Spleen (tissue), 11 donors: ENCODE data around the gene P2RX7. TPM values are rescaled to one million over a fixed set of nuclear protein-coding genes. Genes with fewer than 3 reads are reported as not detected.
A peak's percentile ranks its signal among the peaks of the same experiment; 100 is the strongest.

ENCODE experiments used
- DNase-seq: peaks from one replicate; pipeline ENCODE4 v3.0.0-alpha.2; 2020
- H3K27ac ChIP-seq, 8 donors: fragments of 200-600 bp; sonication (generic) in 7 of 8; 1 replicate in 4 of 8; 2 replicates in 4 of 8; pipeline versions ENCODE4 v1.5.0 to v1.8.0; 2016 to 2021; ENCODE audit warnings: inconsistent platforms in 4 of 8, mild to moderate bottlenecking in 4 of 8, moderate library complexity in 1 of 8
- H3K27me3 ChIP-seq, 7 donors: fragments of 200-600 bp; sonication (generic) in 6 of 7; replicated peaks in 1 of 7; 1 replicate in 4 of 7; 2 replicates in 3 of 7; pipeline versions ENCODE4 v1.5.0 to v1.8.0; 2016 to 2021; ENCODE audit warnings: inconsistent platforms in 3 of 7, mild to moderate bottlenecking in 1 of 7
- H3K36me3 ChIP-seq, 6 donors: fragments of 200-600 bp; sonication (generic) in 5 of 6; 1 replicate in 4 of 6; 2 replicates in 2 of 6; pipeline versions ENCODE4 v1.5.0 to v1.8.0; 2016 to 2021; ENCODE audit warnings: inconsistent platforms in 2 of 6
- H3K4me1 ChIP-seq, 6 donors: fragments of 200-600 bp; sonication (generic) in 5 of 6; 1 replicate in 3 of 6; 2 replicates in 3 of 6; pipeline versions ENCODE4 v1.5.0 to v1.8.0; 2016 to 2021; ENCODE audit warnings: inconsistent platforms in 3 of 6
- H3K4me3 ChIP-seq, 8 donors: fragments of 200-600 bp; sonication (generic) in 7 of 8; 1 replicate in 4 of 8; 2 replicates in 4 of 8; pipeline versions ENCODE4 v1.5.0 to v1.8.0; 2016 to 2021; ENCODE audit warnings: inconsistent platforms in 4 of 8, mild to moderate bottlenecking in 4 of 8, moderate library complexity in 2 of 8
- H3K9me3 ChIP-seq, 8 donors: fragments of 200-600 bp; sonication (generic) in 7 of 8; 1 replicate in 4 of 8; 2 replicates in 4 of 8; pipeline versions ENCODE4 v1.5.0 to v1.8.0; 2016 to 2021; ENCODE audit warnings: inconsistent platforms in 4 of 8
- CTCF ChIP-seq, 11 experiments: fragments of 200-600 bp in 7 of 11; fragments of 450-650 bp in 4 of 11; sonication (generic) in 4 of 11; IDR thresholded peaks in 8 of 11; conservative IDR thresholded peaks in 3 of 11; 1 replicate in 7 of 11; 2 replicates in 4 of 11; pipeline versions ENCODE4 v1.4.0 to v1.8.0; 2016 to 2021; ENCODE audit warnings: antibody characterized with exemption in 11 of 11, inconsistent platforms in 4 of 11, mild to moderate bottlenecking in 1 of 11
- POLR2A ChIP-seq, 3 donors: fragments of 450-650 bp; IDR thresholded peaks; one replicate each; pipeline ENCODE4 v1.5.1; 2017; ENCODE audit warnings: antibody characterized with exemption in 3 of 3, mild to moderate bottlenecking in 1 of 3
- POLR2AphosphoS5 ChIP-seq, 3 donors: sonication (generic); formaldehyde crosslinking; IDR thresholded peaks; one replicate each; pipeline ENCODE4 v1.5.1; 2017; ENCODE audit warnings: antibody characterized with exemption in 3 of 3
- WGBS, 5 donors: extraction: QIAGEN DNeasy Blood & Tissue Kit in 3 of 5; methylation state at CpG; one replicate each; pipeline versions ENCODE4 v1.1.5 to v1.1.7; 2013 to 2018; 5-methylcytosine and 5-hydroxymethylcytosine counted together
- intact Hi-C: fragments of 100-400 bp; cut with DNase I; formaldehyde crosslinking; loops from one replicate; pipeline ENCODE4 v1.15.0; 2023; ENCODE audit warnings: low total_unique reads
- polyA plus RNA-seq, 3 donors: library from polyadenylated mRNA; stranded (reverse); fragments of 200-250 nt; gene quantifications; one replicate each; pipeline ENCODE4 v1.2.1, GENCODE V29; 2013
- total RNA-seq, 7 donors: library from RNA; depleted of rRNA in 3 of 7; stranded (reverse); fragments of >200 nt in 3 of 7; fragmentation: NEBNext Ultra II Directional in 4 of 7; extraction: Animal tissue kit (Norgen Biotek cat#: 25700) in 4 of 7; gene quantifications; one replicate each; pipeline versions ENCODE4 v1.1.0 to v1.2.1, GENCODE V29; 2016 to 2021
- donor health status: healthy with polysubstance abuse.
- donor health status: DM: no; HTN: no; CAD: no; lungs with moderate emphysema.
- donor health status: DM: no; HTN: no; CAD: no.
- donor health status: Bipolar disorder and iron deficiency.
- donor health status: healthy.
- donor health status: DM: no; HTN: no; CAD: no.
- donor health status: DM: yes; HTN: yes; CAD: no.

P2RX7 gene
- total and polyA plus RNA-seq, 10 donors, result 1.8 to 12.3 (median 9.0) TPM

GRCh38 chr12:121085506-121086353, 46.9 kb upstream of the P2RX7 start:
- Histone ChIP-seq H3K36me3 (no peaks in the 10 kb centered on the region), H3K27me3 (no peaks in the 10 kb centered on the region), H3K4me1 (peaks cover 0 to 35% (median 14%) of the 10 kb centered on the region in 6 donors), H3K4me3 (no peak overlapping the region), H3K27ac (no peak overlapping the region), H3K9me3 (no peaks in the 10 kb centered on the region)
- intact Hi-C loops, result no loop called here
- no peak for TF ChIP-seq CTCF (IDR thresholded peaks at IDR 0.05 in 8 of 11, conservative IDR thresholded peaks at IDR 0.05 in 3 of 11)
- no peak for TF ChIP-seq POLR2AphosphoS5 (IDR thresholded peaks at IDR 0.05)
- TF ChIP-seq POLR2A (IDR thresholded peaks at IDR 0.05), result no peak
- WGBS, 5 donors, result 86 to 93% (median 92%) methylated on average over 17 of the region's 17 CpGs
- DNase-seq, result no peak

- intact Hi-C loops, result no loop called here
- 82 to 96% (median 85%) methylated on average over 5 to 8 of the region's 8 CpGs for WGBS, 5 donors
Observed at GRCh38 chr12:121086781-121087295, 45.8 kb upstream of the P2RX7 start.

DNA sequence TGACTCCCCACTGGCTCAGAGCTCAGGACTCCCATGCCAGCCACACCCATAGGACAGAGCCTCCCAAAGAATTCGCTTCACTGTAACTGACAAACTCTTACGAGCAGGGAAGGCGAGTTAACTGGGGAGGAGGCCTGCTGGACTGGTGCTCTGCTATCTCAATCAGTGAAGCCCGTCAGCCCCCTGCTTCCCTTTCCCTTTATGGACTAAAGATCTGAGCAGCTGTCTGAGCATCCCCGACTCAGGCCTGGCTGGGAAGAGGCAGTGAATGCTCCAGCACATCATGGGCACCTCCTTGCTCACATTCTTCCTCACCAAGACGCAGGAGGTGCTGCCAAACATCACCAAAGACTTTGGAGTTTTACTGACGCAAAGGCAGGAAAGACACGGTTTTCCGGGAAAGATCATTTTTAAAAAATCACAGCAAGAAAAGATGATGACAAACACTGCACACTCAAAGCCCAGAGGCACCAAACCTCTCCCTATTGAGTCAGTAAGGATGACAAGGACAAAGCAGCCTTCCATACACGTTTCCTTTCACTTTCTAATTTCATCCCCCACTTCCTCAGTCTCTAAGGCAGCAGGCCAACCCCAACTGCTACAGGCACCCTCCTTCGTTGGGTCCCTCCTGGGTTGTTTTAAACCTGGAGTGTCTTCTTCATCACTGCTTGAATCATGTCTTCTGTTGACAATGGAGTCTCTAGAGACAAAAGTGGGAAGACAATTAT, 45.0 kb upstream of the P2RX7 start:
- TF ChIP-seq POLR2AphosphoS5 (IDR thresholded peaks at IDR 0.05) (no peak), CTCF (IDR thresholded peaks at IDR 0.05 in 8 of 11, conservative IDR thresholded peaks at IDR 0.05 in 3 of 11) (no peak), POLR2A (IDR thresholded peaks at IDR 0.05) (no peak)
- Histone ChIP-seq H3K4me3 (no peak overlapping the region), H3K27me3 (no peaks in the 10 kb centered on the region), H3K36me3 (no peaks in the 10 kb centered on the region), H3K27ac (peak overlapping the region in 1 of 8 donors; percentile 26), H3K9me3 (no peaks in the 10 kb centered on the region), H3K4me1 (peaks cover 0 to 45% (median 22%) of the 10 kb centered on the region in 6 donors)
- 60 to 71% (median 66%) methylated on average over 11 of the region's 11 CpGs for WGBS, 5 donors
- intact Hi-C loops, result no loop called here
- no peak for DNase-seq

More at GRCh38 chr12:121086781-121087295, 45.8 kb upstream of the P2RX7 start:
- no peaks in the 10 kb centered on the region for H3K27me3 ChIP-seq
- no peaks in the 10 kb centered on the region for H3K36me3 ChIP-seq
- H3K9me3 ChIP-seq, result no peaks in the 10 kb centered on the region
- H3K4me3 ChIP-seq, result no peak overlapping the region
- TF ChIP-seq CTCF (IDR thresholded peaks at IDR 0.05 in 8 of 11, conservative IDR thresholded peaks at IDR 0.05 in 3 of 11), result no peak
- no peak for TF ChIP-seq POLR2AphosphoS5 (IDR thresholded peaks at IDR 0.05)
- TF ChIP-seq POLR2A (IDR thresholded peaks at IDR 0.05), result no peak
- DNase-seq, result no peak
- H3K4me1 ChIP-seq, result peaks cover 0 to 37% (median 16%) of the 10 kb centered on the region in 6 donors
- H3K27ac ChIP-seq, result no peak overlapping the region

- Histone ChIP-seq H3K36me3 (no peaks in the 10 kb centered on the region), H3K4me3 (no peak overlapping the region), H3K9me3 (no peaks in the 10 kb centered on the region), H3K27me3 (no peaks in the 10 kb centered on the region), H3K4me1 (peaks cover 0 to 50% (median 24%) of the 10 kb centered on the region in 6 donors), H3K27ac (no peak overlapping the region)
- DNase-seq, result no peak
- intact Hi-C loops, result no loop called here
- TF ChIP-seq POLR2A (IDR thresholded peaks at IDR 0.05) (no peak), POLR2AphosphoS5 (IDR thresholded peaks at IDR 0.05) (no peak), CTCF (IDR thresholded peaks at IDR 0.05 in 8 of 11, conservative IDR thresholded peaks at IDR 0.05 in 3 of 11) (no peak)
- WGBS, 5 donors, result 90 to 98% (median 93%) methylated on average over 6 of the region's 6 CpGs
Observed at GRCh38 chr12:121088195-121088585, 44.5 kb upstream of the P2RX7 start.
